OCI-LY7 (cell line): ENCODE results near the gene RCOR1. TPM values are rescaled to one million over a fixed set of nuclear protein-coding genes. Genes with fewer than 3 reads are reported as not detected.
A peak's percentile ranks its signal among the peaks of the same experiment; 100 is the strongest.

Source experiments
- BruUV-seq: library from RNA; stranded (reverse); fragments of 400-500 nt; replicated peaks from 2 replicates; lab custom pipeline; 2021; lab: Mats Ljungman, UMichigan
- CTCF ChIA-PET: fragments of 300-600 bp; sonication (Branson Sonifier 250); formaldehyde crosslinking; loops from one replicate; lab custom pipeline; 2022; ENCODE audit warnings: antibody characterized with exemption; ENCODE audit not compliant: unreplicated experiment; lab: Charles Lee
- POLR2A ChIA-PET: fragments of 300-600 bp; sonication (Branson Sonifier 250); formaldehyde crosslinking; loops from one replicate; lab custom pipeline; 2022; ENCODE audit warnings: antibody characterized with exemption; lab: Charles Lee
- DNase-seq: peaks from one replicate; pipeline ENCODE4 v3.0.0-alpha.2; 2015; ENCODE audit warnings: low spot score
- H2AFZ ChIP-seq: fragments of 200-600 bp; sonication (generic), shearing (Covaris generic); 2 replicates; pipeline ENCODE4 v1.6.1; 2014; ENCODE audit warnings: mild to moderate bottlenecking, antibody characterized with exemption, low read length, moderate library complexity
- H3K27ac ChIP-seq: fragments of 200-600 bp; sonication (generic); 2 replicates; pipeline ENCODE4 v1.5.1; 2014; ENCODE audit warnings: mixed run types, low read depth, mild to moderate bottlenecking, moderate library complexity, low read length, inconsistent platforms; ENCODE audit not compliant: poor library complexity, severe bottlenecking
- H3K36me3 ChIP-seq: fragments of 200-600 bp; sonication (generic); 2 replicates; pipeline ENCODE4 v1.6.1; 2014; ENCODE audit warnings: mild to moderate bottlenecking, antibody characterized with exemption, low read length, moderate library complexity, mixed read lengths; ENCODE audit not compliant: insufficient read depth
- H3K4me1 ChIP-seq: fragments of 200-600 bp; sonication (generic); 2 replicates; pipeline ENCODE4 v1.5.1; 2014; ENCODE audit warnings: mild to moderate bottlenecking, low read length; ENCODE audit not compliant: insufficient read depth, poor library complexity, severe bottlenecking
- H3K4me2 ChIP-seq: fragments of 200-600 bp; sonication (generic); 2 replicates; pipeline ENCODE4 v1.6.1; 2014; ENCODE audit warnings: mild to moderate bottlenecking, low read length
- H3K4me3 ChIP-seq: fragments of 200-600 bp; sonication (generic); 2 replicates; pipeline ENCODE4 v1.5.1; 2014; ENCODE audit warnings: mild to moderate bottlenecking, low read depth, low read length; ENCODE audit not compliant: poor library complexity, severe bottlenecking
- H3K79me2 ChIP-seq: fragments of 200-600 bp; sonication (generic); 2 replicates; pipeline ENCODE4 v1.6.1; 2016; ENCODE audit warnings: low read depth, mild to moderate bottlenecking, low read length, moderate library complexity, mixed read lengths; ENCODE audit not compliant: insufficient read depth
- H3K9me2 ChIP-seq: fragments of 200-600 bp; sonication (generic); 2 replicates; pipeline ENCODE4 v1.6.1; 2016; ENCODE audit warnings: mild to moderate bottlenecking, low read length, mixed read lengths; ENCODE audit not compliant: insufficient read depth
- H3K9me3 ChIP-seq: fragments of 200-600 bp; sonication (generic); 2 replicates; pipeline ENCODE4 v1.6.1; 2014; ENCODE audit warnings: mild to moderate bottlenecking, mixed run types, low read length, mixed read lengths
- H4K20me1 ChIP-seq: fragments of 200-600 bp; sonication (generic); 2 replicates; pipeline ENCODE4 v1.6.1; 2014; ENCODE audit warnings: mild to moderate bottlenecking, antibody characterized with exemption, low read length, moderate library complexity, mixed read lengths; ENCODE audit not compliant: insufficient read depth
- EZH2phosphoT487 ChIP-seq: fragments of 200-600 bp; sonication (generic); IDR thresholded peaks from 2 replicates; pipeline ENCODE4 v1.6.1; 2018; ENCODE audit warnings: low read depth, borderline replicate concordance, mild to moderate bottlenecking, mixed run types, antibody characterized with exemption, low read length, moderate library complexity, mixed read lengths
- intact Hi-C: fragments of 100-400 bp; cut with micrococcal nuclease; formaldehyde crosslinking; loops from one replicate; pipeline ENCODE4 v1.10.0; 2022; ENCODE audit not compliant: unreplicated experiment
- total RNA-seq, 2 experiments: library from RNA; depleted of rRNA in 1 of 2; stranded (reverse); fragments of >200 nt in 1 of 2; shearing (Covaris generic) in 1 of 2; gene quantifications; 2 replicates each; pipeline ENCODE4 v1.2.3, GENCODE V29; 2014 to 2022
- TF ChIP-seq, protein P1 (sequence below): fragments of 200-600 bp; sonication (generic); conservative IDR thresholded peaks from 2 replicates; pipeline ENCODE4 v1.5.1; 2014; ENCODE audit warnings: mild to moderate bottlenecking, antibody characterized with exemption, low read length, moderate library complexity, mixed read lengths

RCOR1 gene
- total RNA-seq, 2 experiments from 2014 or later: 12.1 to 30.2 TPM

DNA sequence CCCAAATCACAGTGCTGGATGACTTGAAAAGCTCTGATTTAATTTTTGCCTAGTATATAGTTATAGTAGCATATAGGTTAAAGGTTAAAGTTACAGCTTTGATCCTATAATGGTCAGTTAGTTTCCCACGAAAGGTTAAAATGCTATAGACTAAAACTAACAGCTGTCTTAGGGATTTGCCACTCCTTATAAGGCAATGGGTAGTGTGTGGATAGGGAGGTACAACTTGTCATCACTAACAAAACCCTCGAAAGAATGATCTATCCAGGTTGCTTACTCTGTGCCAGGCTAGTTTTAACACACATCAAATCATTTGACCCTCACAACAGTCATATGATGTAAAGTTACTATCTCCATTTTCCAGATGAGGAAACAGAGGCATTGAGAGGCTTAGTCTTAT lies 11.7 kb downstream of the RCOR1 start:
- CTCF ChIA-PET: no interaction called here
- H2AFZ ChIP-seq: no peak overlapping the region
- no peak overlapping the region for H3K4me2 ChIP-seq
- H4K20me1 ChIP-seq: peaks cover 10% of the 10 kb centered on the region
- H3K27ac ChIP-seq: no peak overlapping the region
- DNase-seq: no peak
- peaks cover 55% of the 10 kb centered on the region for H3K4me1 ChIP-seq
- intact Hi-C loops: no loop called here
- H3K79me2 ChIP-seq: peaks cover 87% of the 10 kb centered on the region
- H3K9me2 ChIP-seq: no peaks in the 10 kb centered on the region
- H3K4me3 ChIP-seq: no peak overlapping the region
- POLR2A ChIA-PET: interaction anchor here (1.7 to 2.1 kb wide), 2 partner anchors 10 to 12 kb away, joined by 3 to 5 read pairs; no protein-coding TSS in a partner anchor
- peaks cover 10% of the 10 kb centered on the region for H3K36me3 ChIP-seq
- BruUV-seq: TSS peak; percentile 33
- H3K9me3 ChIP-seq: no peaks in the 10 kb centered on the region
- TF ChIP-seq EZH2phosphoT487: no peak
- TF ChIP-seq, protein P1, sequence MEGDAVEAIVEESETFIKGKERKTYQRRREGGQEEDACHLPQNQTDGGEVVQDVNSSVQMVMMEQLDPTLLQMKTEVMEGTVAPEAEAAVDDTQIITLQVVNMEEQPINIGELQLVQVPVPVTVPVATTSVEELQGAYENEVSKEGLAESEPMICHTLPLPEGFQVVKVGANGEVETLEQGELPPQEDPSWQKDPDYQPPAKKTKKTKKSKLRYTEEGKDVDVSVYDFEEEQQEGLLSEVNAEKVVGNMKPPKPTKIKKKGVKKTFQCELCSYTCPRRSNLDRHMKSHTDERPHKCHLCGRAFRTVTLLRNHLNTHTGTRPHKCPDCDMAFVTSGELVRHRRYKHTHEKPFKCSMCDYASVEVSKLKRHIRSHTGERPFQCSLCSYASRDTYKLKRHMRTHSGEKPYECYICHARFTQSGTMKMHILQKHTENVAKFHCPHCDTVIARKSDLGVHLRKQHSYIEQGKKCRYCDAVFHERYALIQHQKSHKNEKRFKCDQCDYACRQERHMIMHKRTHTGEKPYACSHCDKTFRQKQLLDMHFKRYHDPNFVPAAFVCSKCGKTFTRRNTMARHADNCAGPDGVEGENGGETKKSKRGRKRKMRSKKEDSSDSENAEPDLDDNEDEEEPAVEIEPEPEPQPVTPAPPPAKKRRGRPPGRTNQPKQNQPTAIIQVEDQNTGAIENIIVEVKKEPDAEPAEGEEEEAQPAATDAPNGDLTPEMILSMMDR: no peak

DNA sequence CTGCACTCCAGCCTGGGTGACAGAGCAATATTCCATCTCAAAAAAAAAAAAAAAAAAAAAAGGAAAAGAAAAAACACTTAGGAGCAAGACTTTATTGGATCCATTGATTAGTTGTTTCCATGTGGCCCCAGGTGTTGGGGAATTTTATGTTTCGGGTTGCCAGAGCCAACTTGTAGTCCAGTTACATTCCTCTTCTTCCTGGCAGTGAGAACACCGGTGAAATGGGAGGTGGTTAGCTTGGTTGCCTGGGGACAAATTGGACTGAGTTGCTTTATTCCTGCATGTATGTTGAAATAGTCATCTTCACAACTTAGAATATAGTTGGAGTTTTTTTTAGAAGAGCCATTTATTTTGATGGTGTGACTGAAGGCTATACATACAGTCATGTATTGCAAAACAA lies 12.6 kb downstream of the RCOR1 start:
- no peaks in the 10 kb centered on the region for H3K9me3 ChIP-seq
- ChIA-PET CTCF (no interaction called here), POLR2A (no interaction called here)
- no peak for DNase-seq
- TF ChIP-seq, protein P1: no peak
- no peak for TF ChIP-seq EZH2phosphoT487
- BruUV-seq: no TSS peak
- H4K20me1 ChIP-seq: peaks cover 10% of the 10 kb centered on the region
- H3K27ac ChIP-seq: no peak overlapping the region
- intact Hi-C loops: loop anchor here (5.0 kb wide), 1 partner anchor 37 kb away; no protein-coding TSS in a partner anchor
- no peaks in the 10 kb centered on the region for H3K9me2 ChIP-seq
- peaks cover 88% of the 10 kb centered on the region for H3K79me2 ChIP-seq
- H3K4me1 ChIP-seq: peaks cover 55% of the 10 kb centered on the region
- H3K4me3 ChIP-seq: no peak overlapping the region
- peaks cover 13% of the 10 kb centered on the region for H3K36me3 ChIP-seq
- no peak overlapping the region for H3K4me2 ChIP-seq
- no peak overlapping the region for H2AFZ ChIP-seq

DNA sequence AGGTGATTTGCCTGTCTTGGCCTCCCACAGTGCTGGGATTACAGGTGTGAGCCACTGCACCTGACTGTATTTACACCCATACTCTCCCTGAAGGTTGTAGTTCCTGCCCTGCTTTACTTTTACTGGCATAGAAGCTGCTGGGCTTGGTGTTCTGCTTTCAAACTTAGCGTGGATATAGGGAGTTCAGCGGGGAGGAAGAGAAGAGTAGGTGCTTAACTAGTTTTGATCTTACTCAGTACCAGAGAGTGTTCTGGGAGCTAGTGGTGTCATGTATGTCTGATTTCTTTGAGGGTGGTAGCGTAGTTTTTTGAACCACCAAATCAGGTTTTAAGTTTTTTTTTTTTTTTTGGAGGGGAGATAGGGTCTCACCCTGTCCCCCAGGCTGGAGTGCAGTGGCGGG lies 13.8 kb downstream of the RCOR1 start:
- Histone ChIP-seq H4K20me1 (peaks cover 10% of the 10 kb centered on the region), H3K79me2 (peaks cover 97% of the 10 kb centered on the region), H3K9me3 (no peaks in the 10 kb centered on the region), H3K27ac (no peak overlapping the region), H3K4me2 (peak overlapping the region; percentile 36), H3K4me3 (no peak overlapping the region), H3K36me3 (peaks cover 21% of the 10 kb centered on the region), H2AFZ (no peak overlapping the region), H3K4me1 (peaks cover 66% of the 10 kb centered on the region), H3K9me2 (no peaks in the 10 kb centered on the region)
- BruUV-seq: no TSS peak
- intact Hi-C loops: loop anchor here (5.0 kb wide), 1 partner anchor 36 kb away; no protein-coding TSS in a partner anchor
- POLR2A ChIA-PET: interaction anchor here (0.7 to 2.2 kb wide), 3 partner anchors 11 to 79 kb away, joined by 4 to 14 read pairs (median 5); no protein-coding TSS in a partner anchor
- DNase-seq: no peak
- CTCF ChIA-PET: no interaction called here
- no peak for TF ChIP-seq EZH2phosphoT487
- TF ChIP-seq, protein P1: no peak
